Sciatic nerve (tissue), 2 donors: Measurements from ENCODE around the gene RNASE12. TPM values are rescaled to one million over a fixed set of nuclear protein-coding genes. Genes with fewer than 3 reads are reported as not detected.

Experiments
- ATAC-seq: fragments of 200-7000 bp; cut with Tn5 transposase; one replicate; pipeline ENCODE4 v1.9.1; 2020; ENCODE audit warnings: mild to moderate bottlenecking, moderate library complexity
- DNase-seq: peaks from one replicate; pipeline ENCODE4 v3.0.0-alpha.2; 2020; ENCODE audit warnings: low spot score
- intact Hi-C: fragments of 100-400 bp; cut with DNase I; formaldehyde crosslinking; loops from one replicate; pipeline ENCODE4 v1.14.2; 2022
- total RNA-seq: library from RNA; stranded (reverse); fragmentation: NEBNext Ultra II Directional; extraction: Animal tissue kit (Norgen Biotek cat#: 25700); gene quantifications from one replicate; pipeline ENCODE4 v1.2.1, GENCODE V29; 2021
- donor health status: DM: no; HTN: no; CAD: no.
- donor health status: DM: no; HTN: no; CAD: no.

Gene RNASE12
- total RNA-seq, 1 donor from 2014 or later: not detected

GRCh38 chr14:20617138-20618003 lies 26.2 kb upstream of the RNASE12 start:
- DNase-seq: no peak

GRCh38 chr14:20615996-20616395 lies 24.8 kb upstream of the RNASE12 start:
- intact Hi-C loops: no loop called here
- no peak for ATAC-seq

More at GRCh38 chr14:20617138-20618003, 26.2 kb upstream of the RNASE12 start:
- intact Hi-C loops: no loop called here
- ATAC-seq: no peak

GRCh38 chr14:20614038-20614840 lies 23.1 kb upstream of the RNASE12 start:
- intact Hi-C loops: loop anchor here (5.0 kb wide), 1 partner anchor 73 kb away; the partner anchor contains the start of gene ANG
- ATAC-seq (peak; percentile 13), DNase-seq (no peak)

More at GRCh38 chr14:20615996-20616395, 24.8 kb upstream of the RNASE12 start:
- DNase-seq: no peak

- ATAC-seq: peak; percentile 92
- DNase-seq: peak; percentile 88
- intact Hi-C loops: loop anchor here (5.0 kb wide), 1 partner anchor 74 kb away; the partner anchor contains the start of gene ANG
These were observed 22.2 kb upstream of the RNASE12 start for GRCh38 chr14:20613094-20614037.

GRCh38 chr14:20612403-20612802 lies 21.2 kb upstream of the RNASE12 start:
- ATAC-seq (no peak), DNase-seq (no peak)
- intact Hi-C loops: loop anchor here (5.0 kb wide), 1 partner anchor 75 kb away; the partner anchor contains the start of gene ANG

GRCh38 chr14:20611277-20611676 lies 20.1 kb upstream of the RNASE12 start:
- intact Hi-C loops: loop anchor here (5.0 kb wide), 1 partner anchor 76 kb away; the partner anchor contains the start of gene ANG

GRCh38 chr14:20610002-20610765 lies 19.0 kb upstream of the RNASE12 start:
- intact Hi-C loops: loop anchor here (5.0 kb wide), 1 partner anchor 77 kb away; the partner anchor contains the start of gene ANG
- ATAC-seq: peak; percentile 74
- DNase-seq: peak; percentile 89

More at GRCh38 chr14:20611277-20611676, 20.1 kb upstream of the RNASE12 start:
- ATAC-seq (no peak), DNase-seq (no peak)

- intact Hi-C loops: loop anchor here (5.0 to 10.0 kb wide), 2 partner anchors 78 to 285 kb away; partner anchors contain the start of gene ANG
- DNase-seq (peak; percentile 77), ATAC-seq (peak; percentile 66)
These were observed 18.2 kb upstream of the RNASE12 start for GRCh38 chr14:20609215-20610001.

GRCh38 chr14:20608383-20609110 lies 17.4 kb upstream of the RNASE12 start:
- DNase-seq (no peak), ATAC-seq (no peak)
- intact Hi-C loops: loop anchor here (10.0 kb wide), 1 partner anchor 284 kb away; no protein-coding TSS in a partner anchor

GRCh38 chr14:20607617-20608016 lies 16.4 kb upstream of the RNASE12 start:
- no peak for ATAC-seq
- intact Hi-C loops: loop anchor here (10.0 kb wide), 1 partner anchor 283 kb away; no protein-coding TSS in a partner anchor
- DNase-seq: no peak

GRCh38 chr14:20606902-20607242 lies 15.7 kb upstream of the RNASE12 start:
- intact Hi-C loops: loop anchor here (10.0 kb wide), 1 partner anchor 282 kb away; no protein-coding TSS in a partner anchor
- no peak for ATAC-seq
- DNase-seq: no peak

GRCh38 chr14:20606190-20606901 lies 15.2 kb upstream of the RNASE12 start:
- ATAC-seq: no peak

GRCh38 chr14:20603813-20604690 lies 12.9 kb upstream of the RNASE12 start:
- ATAC-seq: no peak
- DNase-seq: no peak
- intact Hi-C loops: loop anchor here (10.0 kb wide), 1 partner anchor 279 kb away; no protein-coding TSS in a partner anchor

More at GRCh38 chr14:20606190-20606901, 15.2 kb upstream of the RNASE12 start:
- DNase-seq: no peak
- intact Hi-C loops: loop anchor here (10.0 kb wide), 1 partner anchor 282 kb away; no protein-coding TSS in a partner anchor

- DNase-seq (no peak), ATAC-seq (no peak)
- intact Hi-C loops: loop anchor here (10.0 kb wide), 1 partner anchor 278 kb away; no protein-coding TSS in a partner anchor
These were observed 11.4 kb upstream of the RNASE12 start for GRCh38 chr14:20602583-20602982.
